WTC11 (cell line): ENCODE results near the gene ZNF358. TPM values are rescaled to one million over a fixed set of nuclear protein-coding genes. Genes with fewer than 3 reads are reported as not detected.

ENCODE experiments used
- ATAC-seq: fragments of 200-7000 bp; cut with Tn5 transposase; 2 replicates; pipeline ENCODE4 v1.10.0; 2021; ENCODE audit warnings: mild to moderate bottlenecking, moderate library complexity
- CTCF ChIA-PET: fragments of 300-600 bp; sonication (Branson Sonifier 250); formaldehyde crosslinking; loops from one replicate; lab custom pipeline; 2021; ENCODE audit warnings: antibody characterized with exemption; lab: Charles Lee
- POLR2A ChIA-PET: fragments of 350-600 bp; sonication (Branson Sonifier 250); formaldehyde crosslinking; loops from one replicate; lab custom pipeline; 2021; ENCODE audit warnings: antibody characterized with exemption; lab: Charles Lee
- DNase-seq: peaks from one replicate; pipeline ENCODE4 v3.0.0; 2021; ENCODE audit warnings: low spot score
- H3K27ac Mint-ChIP-seq: 2 replicates; pipeline ENCODE4 v1.8.0; 2021; ENCODE audit warnings: mixed read lengths
- H3K27me3 Mint-ChIP-seq: 2 replicates; pipeline ENCODE4 v1.8.0; 2021; ENCODE audit warnings: low read depth, mild to moderate bottlenecking, moderate library complexity, mixed read lengths
- H3K36me3 Mint-ChIP-seq: 2 replicates; pipeline ENCODE4 v1.8.0; 2021; ENCODE audit warnings: mixed read lengths
- H3K4me1 Mint-ChIP-seq: 2 replicates; pipeline ENCODE4 v1.8.0; 2022; ENCODE audit warnings: mixed read lengths
- H3K4me3 Mint-ChIP-seq: 2 replicates; pipeline ENCODE4 v1.8.0; 2021; ENCODE audit warnings: mild to moderate bottlenecking, moderate library complexity, mixed read lengths
- H3K9me3 Mint-ChIP-seq: 2 replicates; pipeline ENCODE4 v1.8.0; 2021; ENCODE audit warnings: mixed read lengths
- ATF2 ChIP-seq: sonication (generic); formaldehyde crosslinking; IDR thresholded peaks from 2 replicates; pipeline ENCODE4 v1.8.1; 2022; ENCODE audit warnings: low read depth, missing genetic modification reagents, borderline replicate concordance
- GABPB1 ChIP-seq: sonication (generic); formaldehyde crosslinking; IDR thresholded peaks from 2 replicates; pipeline ENCODE4 v1.8.1; 2023; ENCODE audit warnings: mild to moderate bottlenecking, missing genetic modification reagents
- GRHL2 ChIP-seq: fragments of 250-450 bp; sonication (Bioruptor Pico); IDR thresholded peaks from 2 replicates; pipeline ENCODE4 v1.8.0; 2022; ENCODE audit warnings: mild to moderate bottlenecking, moderate library complexity; ENCODE audit not compliant: insufficient replicate concordance, severe bottlenecking
- NFYB ChIP-seq: sonication (generic); formaldehyde crosslinking; conservative IDR thresholded peaks from 2 replicates; pipeline ENCODE4 v1.8.0; 2022; ENCODE audit warnings: low read depth, missing genetic modification reagents
- PRDM15 ChIP-seq: sonication (generic); formaldehyde crosslinking; IDR thresholded peaks from 2 replicates; pipeline ENCODE4 v1.8.0; 2022; ENCODE audit warnings: missing genetic modification reagents
- RORB ChIP-seq: fragments of 250-450 bp; sonication (Bioruptor Pico); IDR thresholded peaks from 2 replicates; pipeline ENCODE4 v1.9.0; 2021; ENCODE audit warnings: mild to moderate bottlenecking
- SOX15 ChIP-seq: fragments of 250-450 bp; sonication (Bioruptor Pico); IDR thresholded peaks from 2 replicates; pipeline ENCODE4 v1.9.0; 2021; ENCODE audit warnings: mild to moderate bottlenecking
- SP1 ChIP-seq: sonication (generic); formaldehyde crosslinking; conservative IDR thresholded peaks from 2 replicates; pipeline ENCODE4 v1.8.1; 2022; ENCODE audit warnings: missing genetic modification reagents
- TP53 ChIP-seq: sonication (generic); formaldehyde crosslinking; IDR thresholded peaks from 2 replicates; pipeline ENCODE4 v1.8.1; 2023; ENCODE audit warnings: mild to moderate bottlenecking, missing genetic modification reagents
- USF1 ChIP-seq: sonication (generic); formaldehyde crosslinking; IDR thresholded peaks from 2 replicates; pipeline ENCODE4 v1.8.0; 2022; ENCODE audit warnings: mild to moderate bottlenecking, missing genetic modification reagents
- ZNF219 ChIP-seq: sonication (generic); formaldehyde crosslinking; IDR thresholded peaks from 2 replicates; pipeline ENCODE4 v1.8.0; 2023; ENCODE audit warnings: missing genetic modification reagents, mild to moderate bottlenecking, borderline replicate concordance
- ZNF263 ChIP-seq: sonication (generic); formaldehyde crosslinking; IDR thresholded peaks from 2 replicates; pipeline ENCODE4 v1.8.1; 2022; ENCODE audit warnings: low read depth, mild to moderate bottlenecking, moderate library complexity, missing genetic modification reagents
- ZNF281 ChIP-seq: sonication (generic); formaldehyde crosslinking; IDR thresholded peaks from 2 replicates; pipeline ENCODE4 v1.8.0; 2023; ENCODE audit warnings: mild to moderate bottlenecking, missing genetic modification reagents
- ZNF396 ChIP-seq: fragments of 250-450 bp; sonication (Bioruptor Pico); IDR thresholded peaks from 2 replicates; pipeline ENCODE4 v1.8.0; 2021; ENCODE audit warnings: mild to moderate bottlenecking, moderate library complexity, borderline replicate concordance
- total RNA-seq: library from RNA; stranded (reverse); gene quantifications from 3 replicates; pipeline ENCODE4 v1.2.3, GENCODE V29; 2021
- TF ChIP-seq, protein P1 (sequence below): sonication (generic); formaldehyde crosslinking; IDR thresholded peaks from 2 replicates; pipeline ENCODE4 v1.8.1; 2023; ENCODE audit warnings: mild to moderate bottlenecking, missing genetic modification reagents
- TF ChIP-seq, protein P2 (sequence below): sonication (generic); formaldehyde crosslinking; IDR thresholded peaks from 2 replicates; pipeline ENCODE4 v1.8.1; 2022; ENCODE audit warnings: mild to moderate bottlenecking, missing genetic modification reagents, moderate library complexity, borderline replicate concordance
- TF ChIP-seq, protein P3 (sequence below): sonication (generic); formaldehyde crosslinking; conservative IDR thresholded peaks from 2 replicates; pipeline ENCODE4 v1.8.1; 2023; ENCODE audit warnings: mild to moderate bottlenecking, low read depth, missing genetic modification reagents, moderate library complexity

The ZNF358 gene
- total RNA-seq, 1 experiment from 2014 or later: 37.5 TPM

DNA sequence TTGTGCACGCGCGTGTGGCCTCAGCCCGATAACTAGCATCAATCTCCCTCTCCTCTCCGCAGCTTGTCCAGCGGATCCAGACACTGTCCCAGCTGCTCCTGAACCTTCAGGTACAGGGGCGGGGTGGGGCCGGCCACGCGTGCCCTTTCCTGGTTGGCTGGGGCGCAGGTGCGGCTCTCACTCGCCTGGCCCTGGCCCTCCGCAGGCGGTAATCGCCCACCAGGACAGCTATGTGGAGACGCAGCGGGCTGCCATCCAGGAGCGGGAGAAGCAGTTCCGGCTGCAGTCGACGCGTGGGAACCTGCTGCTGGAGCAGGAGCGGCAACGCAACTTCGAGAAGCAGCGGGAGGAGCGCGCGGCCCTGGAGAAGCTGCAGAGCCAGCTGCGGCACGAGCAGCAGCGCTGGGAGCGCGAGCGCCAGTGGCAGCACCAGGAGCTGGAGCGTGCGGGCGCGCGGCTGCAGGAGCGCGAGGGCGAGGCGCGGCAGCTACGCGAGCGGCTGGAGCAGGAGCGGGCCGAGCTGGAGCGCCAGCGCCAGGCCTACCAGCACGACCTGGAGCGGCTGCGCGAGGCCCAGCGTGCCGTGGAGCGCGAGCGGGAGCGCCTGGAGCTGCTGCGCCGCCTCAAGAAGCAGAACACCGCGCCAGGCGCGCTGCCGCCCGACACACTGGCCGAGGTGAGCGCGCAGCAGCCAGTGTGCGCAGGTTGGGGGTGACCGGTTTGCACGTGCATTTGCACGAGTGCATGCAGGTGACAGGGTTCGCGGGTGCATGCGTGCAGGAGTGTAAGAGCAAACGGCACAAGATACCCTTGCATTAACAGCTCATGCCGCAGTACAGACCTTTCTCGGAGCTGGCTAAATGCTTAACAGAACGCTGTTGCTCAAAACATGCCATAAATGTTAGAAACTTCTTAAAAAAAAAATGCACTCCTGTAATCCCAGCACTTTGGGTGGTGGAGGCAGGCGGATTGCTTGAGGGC, 48.6 kb upstream of the ZNF358 start (continued):
- TF ChIP-seq, protein P1, sequence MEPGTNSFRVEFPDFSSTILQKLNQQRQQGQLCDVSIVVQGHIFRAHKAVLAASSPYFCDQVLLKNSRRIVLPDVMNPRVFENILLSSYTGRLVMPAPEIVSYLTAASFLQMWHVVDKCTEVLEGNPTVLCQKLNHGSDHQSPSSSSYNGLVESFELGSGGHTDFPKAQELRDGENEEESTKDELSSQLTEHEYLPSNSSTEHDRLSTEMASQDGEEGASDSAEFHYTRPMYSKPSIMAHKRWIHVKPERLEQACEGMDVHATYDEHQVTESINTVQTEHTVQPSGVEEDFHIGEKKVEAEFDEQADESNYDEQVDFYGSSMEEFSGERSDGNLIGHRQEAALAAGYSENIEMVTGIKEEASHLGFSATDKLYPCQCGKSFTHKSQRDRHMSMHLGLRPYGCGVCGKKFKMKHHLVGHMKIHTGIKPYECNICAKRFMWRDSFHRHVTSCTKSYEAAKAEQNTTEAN: no peak
- no peak for TF ChIP-seq ZNF263 (CRISPR knock-in tag)

GRCh38 chr19:7468840-7469239, 47.1 kb upstream of the ZNF358 start:
- H3K27ac Mint-ChIP-seq: no peak overlapping the region
- H3K4me3 Mint-ChIP-seq: no peak overlapping the region
- DNase-seq: no peak
- H3K36me3 Mint-ChIP-seq: peaks cover 12% of the 10 kb centered on the region; the same call in 1 of the 2 replicates
- no peaks in the 10 kb centered on the region for H3K27me3 Mint-ChIP-seq
- H3K4me1 Mint-ChIP-seq: no peaks in the 10 kb centered on the region
- CTCF ChIA-PET: interaction anchor here (0.7 kb wide), 1 partner anchor 99 kb away, joined by 3 read pairs; no protein-coding TSS in a partner anchor
- H3K9me3 Mint-ChIP-seq: no peaks in the 10 kb centered on the region
- POLR2A ChIA-PET: no interaction called here
- ATAC-seq: no peak
- TF ChIP-seq GABPB1: no peak
- TF ChIP-seq, protein P1: no peak
- no peak for TF ChIP-seq GRHL2 (CRISPR knock-in tag)
- no peak for TF ChIP-seq PRDM15 (CRISPR knock-in tag)
- no peak for TF ChIP-seq NFYB (CRISPR knock-in tag)
- TF ChIP-seq ZNF219 (CRISPR knock-in tag): no peak
- TF ChIP-seq, protein P2, sequence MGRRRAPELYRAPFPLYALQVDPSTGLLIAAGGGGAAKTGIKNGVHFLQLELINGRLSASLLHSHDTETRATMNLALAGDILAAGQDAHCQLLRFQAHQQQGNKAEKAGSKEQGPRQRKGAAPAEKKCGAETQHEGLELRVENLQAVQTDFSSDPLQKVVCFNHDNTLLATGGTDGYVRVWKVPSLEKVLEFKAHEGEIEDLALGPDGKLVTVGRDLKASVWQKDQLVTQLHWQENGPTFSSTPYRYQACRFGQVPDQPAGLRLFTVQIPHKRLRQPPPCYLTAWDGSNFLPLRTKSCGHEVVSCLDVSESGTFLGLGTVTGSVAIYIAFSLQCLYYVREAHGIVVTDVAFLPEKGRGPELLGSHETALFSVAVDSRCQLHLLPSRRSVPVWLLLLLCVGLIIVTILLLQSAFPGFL (CRISPR knock-in tag): no peak
- no peak for TF ChIP-seq ZNF281 (CRISPR knock-in tag)
- TF ChIP-seq, protein P3, sequence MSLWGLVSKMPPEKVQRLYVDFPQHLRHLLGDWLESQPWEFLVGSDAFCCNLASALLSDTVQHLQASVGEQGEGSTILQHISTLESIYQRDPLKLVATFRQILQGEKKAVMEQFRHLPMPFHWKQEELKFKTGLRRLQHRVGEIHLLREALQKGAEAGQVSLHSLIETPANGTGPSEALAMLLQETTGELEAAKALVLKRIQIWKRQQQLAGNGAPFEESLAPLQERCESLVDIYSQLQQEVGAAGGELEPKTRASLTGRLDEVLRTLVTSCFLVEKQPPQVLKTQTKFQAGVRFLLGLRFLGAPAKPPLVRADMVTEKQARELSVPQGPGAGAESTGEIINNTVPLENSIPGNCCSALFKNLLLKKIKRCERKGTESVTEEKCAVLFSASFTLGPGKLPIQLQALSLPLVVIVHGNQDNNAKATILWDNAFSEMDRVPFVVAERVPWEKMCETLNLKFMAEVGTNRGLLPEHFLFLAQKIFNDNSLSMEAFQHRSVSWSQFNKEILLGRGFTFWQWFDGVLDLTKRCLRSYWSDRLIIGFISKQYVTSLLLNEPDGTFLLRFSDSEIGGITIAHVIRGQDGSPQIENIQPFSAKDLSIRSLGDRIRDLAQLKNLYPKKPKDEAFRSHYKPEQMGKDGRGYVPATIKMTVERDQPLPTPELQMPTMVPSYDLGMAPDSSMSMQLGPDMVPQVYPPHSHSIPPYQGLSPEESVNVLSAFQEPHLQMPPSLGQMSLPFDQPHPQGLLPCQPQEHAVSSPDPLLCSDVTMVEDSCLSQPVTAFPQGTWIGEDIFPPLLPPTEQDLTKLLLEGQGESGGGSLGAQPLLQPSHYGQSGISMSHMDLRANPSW (CRISPR knock-in tag): no peak
- TF ChIP-seq TP53 (CRISPR knock-in tag): no peak
- no peak for TF ChIP-seq ZNF396 (CRISPR knock-in tag)
- no peak for TF ChIP-seq RORB (CRISPR knock-in tag)
- no peak for TF ChIP-seq ATF2 (CRISPR knock-in tag)
- TF ChIP-seq SP1 (CRISPR knock-in tag): no peak
- no peak for TF ChIP-seq SOX15 (CRISPR knock-in tag)
- TF ChIP-seq USF1 (CRISPR knock-in tag): no peak
